Activated T-cell treated with anti-CD3 and anti-CD28 coated beads, Interleukin-2, amount 50 U/mL, for 72 hours (primary cell): ENCODE results near the gene NDUFV2. TPM values are rescaled to one million over a fixed set of nuclear protein-coding genes. Genes with fewer than 3 reads are reported as not detected.

Source experiments
- ATAC-seq, 2 donors: fragments of 150-1000 bp; cut with Tn5 transposase; replicated peaks in 1 of 2; 2 replicates each; pipeline ENCODE4 v1.10.0; 2021; ENCODE audit warnings: moderate library complexity in 2 of 2, mild to moderate bottlenecking in 1 of 2
- DNase-seq, 2 donors: peaks; one replicate each; pipeline ENCODE4 v3.0.0; 2021 to 2022; ENCODE audit warnings: mixed read lengths in 1 of 2
- H3K27ac Mint-ChIP-seq: one replicate; pipeline ENCODE4 v1.8.0; 2022; ENCODE audit warnings: mild to moderate bottlenecking, moderate library complexity, mixed read lengths
- H3K27me3 Mint-ChIP-seq: one replicate; pipeline ENCODE4 v1.8.0; 2022; ENCODE audit warnings: low read depth, mixed read lengths
- H3K36me3 Mint-ChIP-seq, 2 donors: one replicate each; pipeline ENCODE4 v1.8.0; 2022; ENCODE audit warnings: mixed read lengths in 2 of 2, mild to moderate bottlenecking in 1 of 2; ENCODE audit not compliant: insufficient read depth in 2 of 2
- H3K4me1 Mint-ChIP-seq: one replicate; pipeline ENCODE4 v1.8.0; 2022; ENCODE audit warnings: low read depth, mixed read lengths
- H3K4me3 Mint-ChIP-seq, 2 donors: one replicate each; pipeline ENCODE4 v1.8.0; 2022; ENCODE audit warnings: mild to moderate bottlenecking in 2 of 2, mixed read lengths in 2 of 2, moderate library complexity in 2 of 2
- H3K9me3 Mint-ChIP-seq, 2 donors: one replicate each; pipeline ENCODE4 v1.8.0; 2022; ENCODE audit warnings: mixed read lengths in 2 of 2
- total RNA-seq, 2 donors: library from RNA; stranded (reverse); gene quantifications; one replicate each; pipeline ENCODE4 v1.2.3, GENCODE V29; 2022

The NDUFV2 gene
- total RNA-seq, 2 donors from 2014 or later, result 394 to 497 TPM

DNA sequence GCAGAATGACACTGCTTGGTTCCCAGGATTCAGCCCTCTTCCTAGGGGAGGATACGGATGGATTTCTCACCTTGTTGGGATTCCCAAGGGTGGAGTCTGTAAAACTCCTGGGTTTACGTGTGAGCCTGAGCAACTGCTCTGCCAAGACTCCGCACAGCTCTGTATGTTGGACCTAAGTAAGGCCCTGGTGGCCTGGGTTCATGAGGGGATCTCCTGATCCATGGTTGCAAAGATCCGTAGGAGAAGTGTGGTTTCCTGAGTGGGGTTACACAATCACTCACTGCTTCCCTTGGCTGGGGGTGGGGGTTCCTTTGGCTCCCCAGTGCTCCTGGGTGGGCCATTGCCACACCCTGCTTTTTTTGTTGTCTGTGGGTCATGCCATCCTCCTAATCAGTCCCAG, 71.8 kb downstream of the NDUFV2 start:
- Mint-ChIP-seq H3K9me3 (peaks cover 2 to 7% of the 10 kb centered on the region in 2 donors), H3K4me1 (peaks cover 58% of the 10 kb centered on the region), H3K36me3 (peaks cover 17 to 36% of the 10 kb centered on the region in 2 donors), H3K4me3 (no peak overlapping the region), H3K27ac (no peak overlapping the region), H3K27me3 (no peaks in the 10 kb centered on the region)
- ATAC-seq, result no peak
- no peak for DNase-seq

DNA sequence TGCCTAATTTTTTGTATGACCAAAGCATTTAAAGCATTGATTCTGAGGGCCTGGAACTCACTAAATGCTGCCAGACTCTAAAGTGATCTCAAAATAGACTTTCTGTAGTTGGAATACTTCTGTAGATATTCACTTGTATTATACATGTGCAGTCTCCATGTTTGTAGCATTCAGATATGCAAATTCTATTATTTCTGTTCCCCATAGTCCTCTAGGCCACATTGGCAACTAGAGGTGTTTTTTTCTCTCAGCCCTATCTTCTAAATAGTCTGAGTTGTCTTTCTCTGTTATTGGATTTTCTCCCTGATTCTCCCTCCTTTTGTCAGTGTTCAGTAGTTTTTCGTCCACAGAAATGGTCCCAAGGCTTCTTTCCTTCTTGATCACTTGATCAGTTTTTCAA, 72.6 kb downstream of the NDUFV2 start:
- Mint-ChIP-seq H3K36me3 (peaks cover 15 to 31% of the 10 kb centered on the region in 2 donors), H3K4me1 (peaks cover 56% of the 10 kb centered on the region)
- no peak for ATAC-seq

DNA sequence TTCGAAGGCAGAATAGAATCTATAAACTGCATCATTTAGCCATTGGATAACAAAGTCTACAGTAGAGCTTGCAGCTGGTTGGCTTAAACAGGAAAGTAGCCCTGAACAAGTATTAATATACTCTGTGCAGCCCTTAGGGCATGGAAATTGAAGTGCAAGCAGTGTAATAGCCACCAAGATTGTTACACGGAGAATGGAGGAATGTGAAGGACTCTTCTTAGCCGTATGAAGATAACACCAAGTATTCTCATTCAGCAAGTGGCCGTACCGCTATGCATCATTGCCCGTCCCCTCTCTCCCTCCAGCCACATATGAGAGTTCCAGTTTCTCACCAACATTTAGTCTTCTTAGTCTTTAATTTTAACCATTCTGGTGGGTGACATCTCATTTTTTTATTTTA, 74.5 kb downstream of the NDUFV2 start:
- Mint-ChIP-seq H3K27ac (no peak overlapping the region), H3K36me3 (peaks cover 11 to 26% of the 10 kb centered on the region in 2 donors), H3K27me3 (no peaks in the 10 kb centered on the region), H3K9me3 (peaks cover 2 to 3% of the 10 kb centered on the region in 2 donors), H3K4me1 (peaks cover 51% of the 10 kb centered on the region), H3K4me3 (no peak overlapping the region)
- ATAC-seq, result no peak
- DNase-seq, result no peak

More for the DNA sequence above, 72.6 kb downstream of the NDUFV2 start:
- Mint-ChIP-seq H3K27me3 (no peaks in the 10 kb centered on the region), H3K9me3 (peaks cover 2 to 4% of the 10 kb centered on the region in 2 donors), H3K4me3 (no peak overlapping the region), H3K27ac (no peak overlapping the region)
- no peak for DNase-seq

DNA sequence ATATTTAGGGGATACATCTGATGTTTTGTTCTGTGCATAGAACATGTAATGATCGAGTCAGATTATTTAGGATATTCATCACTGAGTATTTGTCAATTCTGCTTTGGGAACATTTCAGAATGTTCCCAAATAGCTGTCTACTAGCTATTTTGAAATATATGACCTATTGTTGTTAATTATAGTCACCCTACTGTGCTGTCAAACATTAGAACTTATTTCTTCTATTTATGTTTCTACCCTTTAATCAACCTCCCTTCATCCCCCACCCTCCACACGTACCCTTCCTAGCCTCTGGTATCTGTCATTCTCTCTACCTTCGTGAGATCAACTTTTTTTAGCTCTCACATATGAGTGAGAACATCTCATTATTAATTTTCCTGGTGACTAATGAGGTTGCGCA, 75.0 kb downstream of the NDUFV2 start:
- no peaks in the 10 kb centered on the region for H3K27me3 Mint-ChIP-seq
- H3K36me3 Mint-ChIP-seq, result peaks cover 9 to 25% of the 10 kb centered on the region in 2 donors
- peak overlapping the region; percentile 68 for H3K27ac Mint-ChIP-seq
- DNase-seq (no peak), ATAC-seq (no peak)
- peaks cover 47% of the 10 kb centered on the region for H3K4me1 Mint-ChIP-seq
- H3K4me3 Mint-ChIP-seq, result peak overlapping the region in 1 of 2 donors; percentile 8
- H3K9me3 Mint-ChIP-seq, result peaks cover under 1 to 3% of the 10 kb centered on the region in 2 donors

DNA sequence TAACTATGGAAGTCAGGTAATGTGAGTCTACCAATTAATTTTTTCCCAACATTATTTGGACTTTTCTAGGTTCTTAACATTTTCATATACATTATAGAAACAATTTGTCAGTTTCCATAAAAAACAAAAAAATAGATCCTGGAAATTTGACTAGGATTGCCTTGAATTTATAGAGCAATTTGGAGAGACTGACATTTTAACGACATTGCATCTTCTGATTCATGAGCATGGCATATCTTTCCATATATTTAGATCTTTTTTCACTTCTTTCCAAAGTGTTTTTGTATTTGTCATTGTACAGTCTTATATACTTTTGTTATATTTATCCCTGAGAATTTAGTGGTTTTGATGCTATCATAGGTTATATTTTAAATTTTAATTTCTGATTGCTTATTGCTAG, 76.1 kb downstream of the NDUFV2 start:
- Mint-ChIP-seq H3K4me1 (peaks cover 51% of the 10 kb centered on the region), H3K36me3 (peaks cover 8 to 31% of the 10 kb centered on the region in 2 donors), H3K9me3 (peaks cover 0 to 3% of the 10 kb centered on the region in 2 donors), H3K27me3 (no peaks in the 10 kb centered on the region), H3K27ac (peak overlapping the region; percentile 68), H3K4me3 (no peak overlapping the region)
- DNase-seq (no peak), ATAC-seq (no peak)

DNA sequence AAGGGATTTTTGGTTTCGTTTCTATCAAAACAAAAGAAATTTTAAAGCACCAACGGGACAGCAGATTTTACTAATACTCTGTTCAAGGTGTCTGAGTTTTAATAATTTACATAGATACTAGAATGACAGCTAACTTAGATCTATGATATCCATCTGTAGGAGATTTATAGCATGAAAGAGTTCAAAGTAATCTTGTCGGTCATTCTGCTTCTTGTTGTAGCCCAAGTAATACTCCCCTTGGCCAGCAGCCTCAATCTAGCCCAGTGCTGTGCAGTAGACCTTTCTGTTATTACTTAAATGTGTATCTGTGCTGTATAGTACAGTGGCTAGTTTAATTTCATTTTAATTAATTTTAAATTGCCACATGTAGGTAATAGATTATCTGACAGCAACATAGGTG, 78.8 kb downstream of the NDUFV2 start:
- Mint-ChIP-seq H3K36me3 (peaks cover 14 to 45% of the 10 kb centered on the region in 2 donors), H3K27ac (peak overlapping the region; percentile 90)

DNA sequence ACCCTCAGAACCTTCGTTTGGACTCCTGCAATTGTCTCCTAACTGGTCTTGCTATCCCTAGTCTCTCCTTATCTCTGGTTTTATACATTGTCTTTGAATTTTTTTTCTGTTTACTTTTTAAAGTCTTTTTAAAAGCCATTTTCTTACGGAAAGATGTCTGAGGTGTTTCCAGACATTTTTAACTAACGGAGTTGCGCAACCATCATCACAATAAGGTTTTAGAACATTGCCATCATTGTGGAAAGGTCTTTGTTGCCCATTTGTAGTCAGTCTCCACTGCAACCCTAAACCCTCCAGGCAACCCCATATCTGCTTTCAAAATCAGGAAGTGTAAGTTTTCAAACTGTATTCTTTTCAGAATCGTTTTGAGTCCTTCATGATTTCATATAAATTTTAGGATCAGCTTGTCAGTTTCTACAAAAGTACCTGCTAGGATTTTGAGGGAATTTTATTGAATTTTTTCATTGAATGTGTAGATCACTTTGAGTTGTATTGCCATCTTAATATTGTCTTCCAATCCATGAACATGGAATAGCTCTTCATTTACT, 80.4 kb downstream of the NDUFV2 start:
- no peaks in the 10 kb centered on the region for H3K27me3 Mint-ChIP-seq
- H3K4me3 Mint-ChIP-seq, result no peak overlapping the region
- peak overlapping the region; percentile 36 for H3K27ac Mint-ChIP-seq
- ATAC-seq (no peak), DNase-seq (no peak)
- H3K4me1 Mint-ChIP-seq, result peaks cover 56% of the 10 kb centered on the region
- H3K36me3 Mint-ChIP-seq, result peaks cover 16 to 49% of the 10 kb centered on the region in 2 donors
- H3K9me3 Mint-ChIP-seq, result peaks cover 0 to 1% of the 10 kb centered on the region in 2 donors

More for the DNA sequence above, 78.8 kb downstream of the NDUFV2 start:
- DNase-seq (no peak), ATAC-seq (no peak)
- Mint-ChIP-seq H3K4me3 (no peak overlapping the region), H3K27me3 (no peaks in the 10 kb centered on the region), H3K9me3 (peaks cover 0 to 1% of the 10 kb centered on the region in 2 donors), H3K4me1 (peaks cover 62% of the 10 kb centered on the region)

Other genes with a start within 250 kb of the NDUFV2 start
- 100 to 1,000 TPM in 1 of 2 donors, 10 to 100 TPM in 1; 84.4 to 123 TPM for gene ANKRD12, start 34.1 kb downstream of the NDUFV2 start, total RNA-seq
- 10 to 100 TPM; 10.3 to 16.4 TPM for gene TWSG1, start 232.1 kb downstream of the NDUFV2 start, total RNA-seq